ENCODE results near the gene RBM47.
"Not testable (repeated sequence)": the region's sequence is repeated elsewhere in the genome, so short reads cannot be mapped to it uniquely, and the experiment has no call there.

RBM47 gene

DNA sequence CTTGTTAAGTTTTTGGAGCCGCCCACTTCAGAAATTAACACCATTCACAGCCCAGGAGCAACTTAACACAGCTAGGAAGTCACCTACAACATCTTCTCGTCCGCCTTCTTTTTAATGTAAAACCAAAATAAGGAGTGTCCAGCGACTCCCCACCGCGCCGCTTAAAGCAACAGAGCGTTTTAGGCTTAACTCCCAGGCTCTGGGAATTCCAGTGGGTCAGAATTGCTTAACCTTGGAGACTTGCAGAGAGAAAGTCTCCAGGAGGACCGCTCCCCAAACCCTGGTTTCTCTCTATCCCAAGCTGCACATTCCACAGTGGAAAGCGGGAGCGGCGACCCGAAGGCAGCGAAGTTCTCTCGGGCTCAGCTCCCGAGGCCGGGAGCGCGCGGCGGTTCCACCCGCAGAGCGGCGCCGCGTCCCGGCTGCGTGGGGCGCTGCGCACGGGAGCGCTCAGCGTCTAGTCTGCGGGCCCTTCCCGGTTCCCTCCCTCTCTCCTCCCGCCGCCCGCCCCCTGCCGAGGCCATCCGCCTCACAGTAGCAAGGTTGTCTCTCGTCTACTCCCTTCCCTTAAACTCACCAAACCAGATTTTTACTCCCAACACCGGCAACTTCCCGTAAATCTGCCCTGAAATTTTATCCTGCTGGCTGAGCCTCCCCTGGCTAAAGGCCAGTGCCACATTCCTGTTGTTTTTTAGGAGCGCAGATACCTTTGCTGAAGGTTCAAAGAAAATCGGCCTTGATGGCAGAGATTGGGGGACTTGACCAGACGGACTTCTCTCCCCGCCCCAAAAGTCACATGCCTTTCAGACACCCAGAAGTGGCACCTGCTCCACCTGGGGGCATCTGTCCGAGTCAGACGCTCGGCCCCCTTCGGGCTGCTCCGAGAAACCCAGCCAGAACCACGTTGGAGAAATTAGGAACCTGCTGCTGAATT is at the start of gene RBM47:
TSS of gene RBM47 (minus strand) at position 464 of the 934 bp plus-strand sequence. CDS start 190,971 bp downstream, outside the sequence.
- ATAC-seq (peak; percentile 60), DNase-seq (peak; percentile 52)

- no peak for DNase-seq
- no peak for ATAC-seq
Measured at GRCh38 chr4:40678421-40678820, 48.8 kb upstream of the RBM47 start.

DNA sequence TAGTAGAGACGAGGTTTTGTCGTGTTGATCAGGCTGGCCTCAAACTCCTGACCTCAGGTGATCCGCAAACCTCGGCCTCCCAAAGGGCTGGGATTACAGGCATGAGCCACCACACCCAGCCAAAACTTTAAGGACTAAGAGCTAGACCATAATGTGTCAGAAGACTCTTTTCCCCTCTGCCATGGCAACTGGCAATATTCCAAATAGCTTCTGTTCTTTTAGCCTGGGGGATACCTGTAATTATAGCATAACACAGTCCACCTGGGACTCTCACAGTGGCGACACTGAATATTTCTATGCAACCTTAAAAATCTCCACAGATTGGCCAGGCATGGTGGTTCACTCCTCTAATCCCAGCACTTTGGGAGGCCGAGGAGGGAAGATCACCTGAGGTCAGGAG is 45.5 kb upstream of the RBM47 start:
- no peak for ATAC-seq

GRCh38 chr4:40672528-40673522 is 43.2 kb upstream of the RBM47 start:
- DNase-seq (peak; percentile 27), ATAC-seq (peak; percentile 89)

More for the DNA sequence above, 45.5 kb upstream of the RBM47 start:
- no peak for DNase-seq

DNA sequence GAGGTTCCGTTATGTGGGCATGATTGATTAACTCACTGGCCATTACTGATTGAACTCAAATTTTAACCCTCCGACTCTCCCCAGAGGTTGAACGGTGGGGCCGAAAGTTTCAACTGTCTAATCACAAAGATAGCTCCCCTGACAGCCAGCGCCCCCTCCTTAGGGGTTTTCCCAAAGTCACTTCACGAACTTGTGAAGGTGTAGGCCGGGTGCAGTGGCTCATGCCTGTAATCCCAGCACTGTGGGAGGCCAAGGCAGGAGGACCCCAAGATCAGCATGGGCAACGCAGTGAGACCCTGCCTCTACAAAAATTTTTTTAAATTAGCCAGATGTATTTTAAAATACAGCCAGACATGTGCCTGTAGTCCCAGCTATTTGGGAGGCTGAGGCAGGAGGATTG is 39.8 kb upstream of the RBM47 start:
- ATAC-seq (no peak), DNase-seq (peak; percentile 17)

DNA sequence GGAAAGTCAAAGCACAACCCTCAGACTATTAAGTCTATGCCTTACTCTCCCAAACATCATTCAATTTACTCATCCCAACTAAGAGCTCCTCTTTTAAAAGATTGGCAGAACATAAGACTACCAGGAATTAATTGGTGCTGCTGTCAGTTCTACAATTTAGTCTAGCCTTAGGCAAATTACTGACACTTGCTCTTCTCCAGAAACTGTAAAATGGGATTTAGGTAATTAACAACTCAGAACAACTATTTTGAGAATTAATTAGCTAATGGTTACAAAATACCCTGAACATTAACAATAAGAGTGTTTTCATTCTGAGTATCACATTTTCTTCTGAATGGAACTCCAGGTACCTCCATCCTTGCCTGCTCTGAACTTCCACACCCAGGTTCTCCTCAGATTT is 36.2 kb upstream of the RBM47 start:
- ATAC-seq = no peak
- DNase-seq = no peak

DNA sequence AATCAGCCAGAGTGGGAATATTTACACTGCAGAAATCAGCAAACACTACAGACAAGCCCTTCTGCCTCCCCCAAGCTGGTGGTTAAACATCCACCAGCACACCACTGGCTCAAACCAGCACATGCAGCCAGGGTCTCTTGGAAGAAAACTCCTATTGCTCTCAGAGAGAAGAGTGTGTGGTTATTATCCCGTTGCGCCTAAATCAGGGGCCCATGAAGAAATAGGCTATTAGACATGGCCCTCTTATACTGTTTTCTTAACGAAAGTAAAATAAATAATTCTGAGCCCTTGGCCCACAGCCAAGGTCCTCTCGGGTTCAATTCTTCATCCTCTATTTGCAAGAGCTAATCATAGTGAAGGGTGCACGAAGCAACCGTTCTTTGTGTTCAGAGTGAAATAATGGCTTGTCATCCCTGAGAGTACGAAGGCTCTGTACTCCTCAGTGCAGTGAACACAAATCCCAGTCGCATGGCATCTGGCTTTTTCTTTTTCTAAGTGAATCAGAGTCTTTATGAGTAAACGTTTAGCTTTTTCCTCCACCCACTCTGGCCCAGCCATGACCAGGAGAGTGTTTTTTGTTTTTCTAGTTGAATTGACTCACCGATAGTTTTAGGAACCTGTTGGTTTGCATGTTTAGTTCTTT is 33.4 kb upstream of the RBM47 start:
- DNase-seq (peak; percentile 17), ATAC-seq (peak; percentile 81)

DNA sequence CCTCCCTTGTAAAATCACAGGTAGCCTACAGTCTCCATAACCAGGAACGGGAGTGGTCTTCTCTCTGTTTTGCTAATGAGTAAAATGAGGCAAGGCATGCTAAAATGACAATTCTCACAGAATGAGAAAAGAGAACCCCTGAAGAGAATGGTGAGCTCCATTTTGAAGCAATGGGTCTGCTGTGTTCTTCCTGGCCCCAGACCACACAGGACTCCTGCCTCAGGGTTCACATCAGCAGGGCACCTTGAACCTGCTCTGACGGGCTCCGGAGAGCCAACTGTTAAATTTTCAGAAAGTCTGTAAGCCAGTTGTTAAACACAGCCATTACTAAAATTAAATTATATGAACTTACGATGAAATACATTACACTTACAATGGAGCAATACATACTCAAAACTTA is 32.1 kb upstream of the RBM47 start:
- DNase-seq (no peak), ATAC-seq (no peak)

GRCh38 chr4:40656201-40656863 is 26.7 kb upstream of the RBM47 start:
- DNase-seq = no peak
- peak; percentile 73 for ATAC-seq

DNA sequence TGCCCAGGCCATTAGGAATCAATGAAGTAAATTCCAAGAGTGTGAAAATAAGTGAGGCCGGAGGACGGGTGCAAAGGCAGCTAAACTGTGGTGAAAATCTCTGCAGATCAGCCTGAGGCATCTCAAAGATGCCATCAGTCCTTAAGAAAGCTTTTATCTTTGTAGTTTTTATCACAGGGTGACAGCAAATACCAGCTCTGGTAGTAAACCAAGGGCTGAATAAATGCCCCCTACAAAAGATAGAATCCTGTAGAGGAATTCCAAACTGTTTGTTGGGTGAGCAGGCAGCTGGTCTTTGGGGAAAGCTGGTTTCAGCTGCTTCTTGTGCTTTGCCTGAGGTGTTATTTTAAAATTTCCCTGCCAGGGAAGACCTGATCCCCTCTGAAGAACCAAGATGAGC is 21.6 kb upstream of the RBM47 start:
- ATAC-seq (no peak), DNase-seq (no peak)

GRCh38 chr4:40649321-40649720 is 19.7 kb upstream of the RBM47 start:
- DNase-seq (no peak), ATAC-seq (no peak)

GRCh38 chr4:40648742-40649281 is 19.1 kb upstream of the RBM47 start:
- no peak for DNase-seq
- ATAC-seq = no peak

DNA sequence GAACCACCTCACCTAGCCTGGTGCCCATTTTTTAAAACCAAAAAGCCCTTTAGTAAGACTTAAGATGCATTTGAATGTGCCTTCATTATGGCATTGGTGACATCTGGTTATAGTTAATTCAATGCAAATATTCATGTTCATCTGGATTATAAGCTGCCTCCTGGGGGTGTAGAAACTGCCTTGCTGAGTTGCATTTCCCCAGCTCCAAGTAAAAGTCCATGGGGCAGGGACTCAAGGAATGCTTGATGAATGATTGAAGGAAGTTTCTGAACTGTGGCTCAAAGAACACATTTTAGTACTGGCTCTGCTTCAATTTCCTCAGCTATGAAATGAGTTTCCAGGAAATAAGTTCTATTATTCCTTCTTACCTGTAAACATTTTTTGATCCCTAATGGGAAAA is 18.5 kb upstream of the RBM47 start:
- ATAC-seq = no peak
- no peak for DNase-seq

DNA sequence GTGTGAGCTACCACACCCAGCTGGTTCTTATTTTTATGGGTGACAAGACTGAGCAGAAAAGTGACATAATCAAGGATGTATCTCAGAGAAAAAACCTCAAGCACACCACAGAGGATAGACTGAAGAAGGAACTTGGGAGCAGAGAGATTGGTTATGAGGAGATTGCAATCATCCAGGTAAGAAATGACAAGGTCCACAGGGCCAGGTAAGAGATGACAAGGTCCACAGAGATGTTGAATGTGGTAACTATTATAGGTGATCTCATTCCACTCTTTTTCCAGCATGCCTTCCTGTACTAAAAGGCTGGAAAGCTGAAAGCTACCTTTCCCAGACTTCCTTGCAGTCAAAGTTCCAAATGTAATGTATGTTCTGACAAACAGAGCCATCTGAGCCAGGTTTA is 15.9 kb upstream of the RBM47 start:
- DNase-seq (no peak), ATAC-seq (no peak)

GRCh38 chr4:40632080-40632479 is 2.4 kb upstream of the RBM47 start:
- ATAC-seq = no peak
- DNase-seq = no peak

- DNase-seq = peak; percentile 9
- peak; percentile 37 for ATAC-seq
Measured at GRCh38 chr4:40630335-40631021, 814 bp upstream of the RBM47 start.

GRCh38 chr4:40628888-40629287 is 776 bp downstream of the RBM47 start:
- DNase-seq (no peak), ATAC-seq (no peak)

GRCh38 chr4:40628407-40628806 is 1.3 kb downstream of the RBM47 start:
- ATAC-seq = not testable (repeated sequence)

GRCh38 chr4:40627540-40627939 is 2.1 kb downstream of the RBM47 start:
- ATAC-seq (no peak), DNase-seq (no peak)

More at GRCh38 chr4:40628407-40628806, 1.3 kb downstream of the RBM47 start:
- not testable (repeated sequence) for DNase-seq

DNA sequence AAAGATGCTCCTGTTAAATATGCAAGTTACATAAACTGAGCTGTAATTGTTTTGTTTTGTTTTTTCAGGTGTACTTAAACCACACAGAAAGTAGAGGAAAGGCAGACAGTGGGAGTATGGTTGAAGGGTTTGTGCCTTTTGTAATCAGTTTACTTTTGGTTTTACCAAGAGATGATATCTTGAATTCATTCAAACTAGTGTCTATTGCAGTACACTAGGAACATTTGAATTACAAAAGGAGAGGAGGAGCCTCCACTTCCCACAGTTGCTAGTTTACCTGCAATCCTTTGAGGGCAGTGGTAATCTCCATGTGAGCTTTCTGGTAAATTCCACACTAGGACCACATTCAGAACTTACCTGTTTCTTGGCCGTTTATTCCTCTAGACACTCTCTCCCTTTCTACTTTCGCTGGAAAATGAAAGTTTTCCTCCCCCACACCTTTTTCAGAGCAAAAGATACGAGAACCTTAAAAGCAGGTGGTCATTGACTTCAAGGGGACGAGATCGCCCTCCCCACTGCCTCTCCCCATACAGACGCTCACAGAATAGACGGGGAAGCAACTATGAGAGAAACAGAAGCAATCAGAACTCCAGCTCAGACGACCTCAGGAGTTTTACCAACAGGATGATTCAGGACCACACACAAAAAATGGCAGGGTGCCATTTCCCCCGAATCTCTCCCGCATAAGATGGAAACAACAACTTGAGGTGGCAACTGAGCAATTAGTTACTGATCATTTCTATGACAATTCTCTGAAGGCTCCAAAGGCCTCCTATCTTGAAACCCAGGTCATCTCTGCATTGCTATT is 3.3 kb downstream of the RBM47 start:
- ATAC-seq = no peak

More for the DNA sequence above, 3.3 kb downstream of the RBM47 start:
- no peak for DNase-seq

Data from stimulated activated naive CD8-positive, alpha-beta T cell treated with anti-CD3 and anti-CD28 coated beads, Interleukin-15, Interleukin-2, amounts not matched to agents 100 U/mL and 50 U/mL, for 24 hours (primary cell).